IPS DF 6.9 (cell line): ENCODE measurements around the gene KCNIP1.

ENCODE experiments used
- DNase-seq: peaks from one replicate; pipeline ENCODE4 v3.0.0-alpha.2; 2013; ENCODE audit warnings: low read depth, low spot score
- H3K27ac ChIP-seq: one replicate; pipeline ENCODE4 v1.5.1; 2013; ENCODE audit warnings: low read length, control low read depth
- H3K27me3 ChIP-seq: 2 replicates; pipeline ENCODE4 v1.6.1; 2013; ENCODE audit warnings: mild to moderate bottlenecking, low read length; ENCODE audit not compliant: control insufficient read depth, insufficient read depth
- H3K36me3 ChIP-seq: 2 replicates; pipeline ENCODE4 v1.6.1; 2013; ENCODE audit warnings: low read length; ENCODE audit not compliant: control insufficient read depth, insufficient read depth
- H3K4me1 ChIP-seq: 2 replicates; pipeline ENCODE4 v1.6.1; 2013; ENCODE audit warnings: low read length; ENCODE audit not compliant: control insufficient read depth, insufficient read depth
- H3K4me3 ChIP-seq: 2 replicates; pipeline ENCODE4 v1.5.1; 2013; ENCODE audit warnings: mild to moderate bottlenecking, low read length
- H3K9me3 ChIP-seq: 2 replicates; pipeline ENCODE4 v1.6.1; 2013; ENCODE audit warnings: low read length, inconsistent platforms; ENCODE audit not compliant: control insufficient read depth, insufficient read depth
- WGBS: extraction: QIAGEN DNeasy Blood & Tissue Kit; methylation state at CpG from one replicate; pipeline ENCODE4 v1.1.7; 2013; ENCODE audit warnings: mixed read lengths, missing lambda C conversion rate; ENCODE audit not compliant: insufficient read length, insufficient coverage; 5-methylcytosine and 5-hydroxymethylcytosine counted together

KCNIP1 gene

DNA sequence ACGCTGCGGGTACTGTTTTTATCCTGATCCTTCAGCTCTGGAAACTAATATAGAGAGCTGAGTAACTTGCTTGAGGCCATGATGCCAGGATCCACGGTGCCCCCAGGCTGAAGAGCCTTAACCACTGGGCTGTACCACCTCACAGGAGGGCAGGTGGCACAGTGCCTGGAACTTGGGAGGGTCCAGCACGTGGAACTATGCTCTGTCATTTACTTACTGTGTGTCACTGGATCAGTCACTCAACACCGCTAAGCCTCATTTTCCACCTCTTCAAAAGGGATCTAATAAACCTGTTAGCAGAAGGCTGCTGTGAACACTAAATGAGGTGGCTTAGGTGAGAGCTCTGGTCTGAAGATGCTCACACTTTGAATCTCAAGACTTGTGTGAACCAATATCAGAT, 29.6 kb downstream of the KCNIP1 start:
- Histone ChIP-seq H3K27ac (no peak overlapping the region), H3K4me3 (no peak overlapping the region), H3K4me1 (no peaks in the 10 kb centered on the region; the same call in 1 of the 2 replicates), H3K27me3 (no peaks in the 10 kb centered on the region), H3K9me3 (no peaks in the 10 kb centered on the region), H3K36me3 (no peaks in the 10 kb centered on the region)
- WGBS: no CpG with 5 or more reads among the region's 5 CpGs
- DNase-seq: no peak

DNA sequence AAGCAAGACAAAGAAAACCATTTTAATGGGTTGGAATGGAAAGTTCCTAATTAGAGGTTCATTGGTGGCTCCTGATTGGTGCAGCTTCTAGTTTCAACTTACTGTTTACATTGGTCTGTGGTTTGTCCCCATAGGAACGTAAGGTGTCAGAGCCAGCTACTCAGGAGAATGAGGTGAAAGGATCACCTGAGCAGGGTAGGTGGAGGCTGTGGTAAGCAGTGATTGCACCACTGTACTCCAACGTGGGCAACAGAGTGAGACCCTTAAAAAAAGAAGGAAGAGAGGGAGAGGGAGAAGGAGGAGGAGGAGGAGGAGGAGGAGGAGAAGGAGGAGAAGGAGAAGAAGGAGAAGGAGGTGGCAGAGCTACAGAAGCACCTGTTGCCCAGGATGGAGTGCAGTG, 30.4 kb downstream of the KCNIP1 start:
- no peak overlapping the region for H3K4me3 ChIP-seq
- H3K4me1 ChIP-seq: no peaks in the 10 kb centered on the region; the same call in 1 of the 2 replicates
- WGBS: no CpG with 5 or more reads among the region's 2 CpGs
- no peaks in the 10 kb centered on the region for H3K27me3 ChIP-seq
- DNase-seq: no peak
- no peaks in the 10 kb centered on the region for H3K36me3 ChIP-seq
- no peaks in the 10 kb centered on the region for H3K9me3 ChIP-seq
- H3K27ac ChIP-seq: no peak overlapping the region

DNA sequence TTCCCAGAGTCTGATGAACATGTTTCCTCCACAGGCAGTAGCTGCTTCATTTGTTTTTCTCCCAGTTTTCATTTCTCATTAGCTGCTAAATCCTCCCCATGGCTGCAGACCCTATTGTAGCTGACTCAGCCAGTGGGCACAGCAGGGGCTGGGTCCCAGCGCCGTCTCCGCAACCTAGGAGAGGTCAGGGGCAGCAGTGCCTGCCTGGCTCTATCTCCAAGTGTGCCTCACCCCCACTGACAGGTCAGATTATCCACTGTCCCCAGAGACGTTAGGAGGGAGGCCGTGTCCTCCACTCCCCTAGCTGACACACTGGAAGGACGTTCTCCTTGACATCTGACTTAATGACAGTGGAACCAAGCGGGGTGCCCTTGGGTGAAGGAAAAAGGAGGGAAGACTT, 31.1 kb downstream of the KCNIP1 start:
- Histone ChIP-seq H3K27ac (no peak overlapping the region), H3K27me3 (no peaks in the 10 kb centered on the region), H3K4me3 (no peak overlapping the region), H3K4me1 (no peaks in the 10 kb centered on the region; the same call in 1 of the 2 replicates), H3K36me3 (no peaks in the 10 kb centered on the region), H3K9me3 (no peaks in the 10 kb centered on the region)
- WGBS: no CpG with 5 or more reads among the region's 7 CpGs
- DNase-seq: no peak

DNA sequence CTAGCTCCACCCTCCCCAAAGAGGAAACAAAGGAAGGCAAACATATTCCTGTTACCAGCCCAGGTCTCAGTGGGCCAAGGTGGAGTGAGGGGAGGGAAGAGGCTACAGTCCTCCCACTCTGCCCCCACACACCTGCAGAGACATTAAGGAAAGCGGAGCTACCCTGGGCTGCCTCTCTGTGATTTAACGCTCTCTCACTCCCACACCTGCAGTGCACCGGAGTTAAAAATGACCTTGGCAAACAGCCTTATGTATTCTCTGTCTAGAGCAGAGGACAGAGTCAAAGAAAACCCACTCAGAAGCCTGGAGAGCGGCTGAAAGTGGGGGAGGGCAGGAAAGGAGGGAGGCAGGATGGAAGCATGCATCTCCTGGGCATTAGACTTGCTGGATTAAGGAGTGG, 32.7 kb downstream of the KCNIP1 start:
- Histone ChIP-seq H3K27ac (no peak overlapping the region), H3K36me3 (no peaks in the 10 kb centered on the region), H3K9me3 (no peaks in the 10 kb centered on the region), H3K4me3 (no peak overlapping the region), H3K27me3 (no peaks in the 10 kb centered on the region), H3K4me1 (no peaks in the 10 kb centered on the region; the same call in 1 of the 2 replicates)
- WGBS: no CpG with 5 or more reads among the region's 4 CpGs
- no peak for DNase-seq

DNA sequence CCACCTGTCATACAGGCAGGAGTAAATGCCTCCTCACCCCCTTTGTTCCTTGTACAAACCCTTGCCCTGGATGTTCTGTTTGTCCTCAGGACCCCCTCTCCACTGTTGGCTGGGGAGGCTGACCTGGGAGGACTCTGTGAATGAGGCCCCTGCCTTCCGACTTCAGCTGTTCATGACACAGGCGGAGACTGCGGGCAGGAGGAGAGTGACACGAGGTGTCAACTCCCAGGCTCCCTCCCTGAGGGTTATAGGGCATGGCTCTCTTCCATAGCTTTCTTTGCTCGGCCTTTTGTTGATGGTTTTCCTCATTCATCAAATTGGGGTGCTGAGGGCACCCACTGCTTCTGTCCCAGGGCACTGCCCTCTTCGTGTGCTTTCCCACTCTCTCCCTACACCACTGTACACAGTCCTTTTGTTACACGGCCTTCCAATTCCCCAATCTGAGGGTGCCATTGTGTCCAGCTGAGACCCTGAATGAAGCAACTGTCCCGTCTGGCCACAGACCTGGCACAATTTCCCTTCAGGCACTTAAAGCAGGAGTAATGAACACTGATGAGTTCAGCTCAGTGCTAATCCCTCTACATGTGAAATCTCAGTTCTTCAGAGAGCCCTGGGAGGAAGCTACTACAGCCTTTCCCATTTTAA, 33.8 kb downstream of the KCNIP1 start:
- Histone ChIP-seq H3K9me3 (no peaks in the 10 kb centered on the region), H3K36me3 (no peaks in the 10 kb centered on the region), H3K27ac (no peak overlapping the region), H3K27me3 (no peaks in the 10 kb centered on the region), H3K4me3 (no peak overlapping the region), H3K4me1 (no peaks in the 10 kb centered on the region; the same call in 1 of the 2 replicates)
- DNase-seq: no peak
- WGBS: no CpG with 5 or more reads among the region's 8 CpGs

DNA sequence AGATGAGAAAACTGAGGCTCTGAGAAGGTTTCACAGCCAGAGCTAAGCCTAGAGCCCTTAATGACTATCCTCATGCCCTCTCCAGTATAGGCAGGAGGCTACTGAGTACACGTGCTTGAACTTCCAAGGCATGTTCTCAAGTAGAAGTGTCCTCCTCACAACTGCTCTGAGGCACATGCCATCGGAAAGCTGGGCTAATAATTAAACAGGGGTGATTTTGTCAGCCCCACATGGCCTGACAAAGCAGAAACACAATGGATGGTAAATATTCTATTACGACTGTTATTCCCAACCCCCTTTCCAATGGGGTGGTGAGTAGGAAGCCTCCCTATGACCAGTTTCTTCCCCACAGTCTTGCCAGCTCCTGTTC, 34.3 kb downstream of the KCNIP1 start:
- Histone ChIP-seq H3K27ac (no peak overlapping the region), H3K27me3 (no peaks in the 10 kb centered on the region), H3K4me3 (no peak overlapping the region), H3K36me3 (no peaks in the 10 kb centered on the region), H3K9me3 (no peaks in the 10 kb centered on the region), H3K4me1 (no peaks in the 10 kb centered on the region; the same call in 1 of the 2 replicates)
- DNase-seq: no peak
- no CpG with 5 or more reads among the region's 3 CpGs for WGBS

DNA sequence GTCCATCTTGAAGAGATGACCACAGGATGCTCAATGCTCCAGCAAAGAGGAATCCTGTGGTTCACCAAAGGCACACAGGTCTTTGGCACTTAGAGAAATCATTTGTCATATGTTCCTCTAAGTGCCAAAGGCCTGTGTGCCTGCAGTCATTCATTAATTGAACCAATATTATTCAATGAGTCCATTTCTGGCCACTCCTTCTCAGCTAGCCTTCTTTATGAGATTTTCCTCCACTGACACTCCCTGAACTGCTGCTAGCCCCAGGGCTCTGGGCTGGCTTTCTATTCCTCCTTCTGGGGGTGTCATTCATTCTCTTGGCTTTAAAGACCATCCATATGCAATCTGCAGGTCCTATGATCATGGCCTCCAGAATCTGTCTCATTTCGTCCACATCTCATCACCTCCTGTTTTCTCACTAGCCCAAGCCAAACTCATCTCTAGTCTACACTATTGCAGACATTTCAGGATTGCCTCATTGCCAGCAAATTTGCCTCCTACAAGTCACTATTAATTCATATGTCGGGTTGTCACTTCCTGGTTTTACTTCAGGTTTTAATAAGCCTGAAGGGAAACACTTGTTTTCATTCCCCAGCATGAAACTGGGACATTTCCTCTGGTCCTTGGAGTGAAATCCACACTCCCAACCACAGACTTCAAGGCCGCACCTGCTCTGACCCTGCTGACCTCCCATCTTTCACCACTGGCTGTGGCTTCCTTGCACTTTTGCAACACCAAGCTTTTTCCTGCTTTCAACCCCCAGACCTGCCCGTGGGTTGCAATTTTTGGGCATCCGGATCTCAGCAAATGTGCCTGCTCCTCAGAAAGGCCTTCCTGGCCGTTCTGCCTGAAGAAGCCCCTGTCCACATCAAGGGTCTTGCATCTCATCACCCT, 35.1 kb downstream of the KCNIP1 start:
- no CpG with 5 or more reads among the region's 6 CpGs for WGBS
- DNase-seq: no peak

DNA sequence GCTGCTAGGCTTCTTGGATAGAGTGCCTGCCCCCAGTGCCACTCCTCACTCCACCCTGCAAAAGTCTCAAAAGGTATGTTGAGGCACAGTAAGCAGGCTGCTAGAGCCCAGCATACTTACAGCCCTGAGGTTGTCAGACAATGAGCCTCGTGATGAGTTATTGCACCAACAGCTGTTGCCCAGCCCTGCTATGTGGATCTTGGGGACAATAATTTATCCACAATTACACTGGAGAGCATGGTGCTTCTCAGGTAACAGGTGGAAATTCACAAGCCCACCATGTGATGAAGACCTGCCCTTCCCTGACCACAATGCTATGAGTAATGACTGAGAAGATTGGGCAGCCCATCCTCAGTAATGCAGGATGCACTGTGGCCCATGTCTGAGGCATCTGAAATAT, 36.5 kb downstream of the KCNIP1 start:
- Histone ChIP-seq H3K4me3 (no peak overlapping the region), H3K4me1 (no peaks in the 10 kb centered on the region), H3K9me3 (no peaks in the 10 kb centered on the region), H3K36me3 (no peaks in the 10 kb centered on the region), H3K27me3 (no peaks in the 10 kb centered on the region), H3K27ac (no peak overlapping the region)
- no CpG with 5 or more reads among the region's 1 CpG for WGBS
- DNase-seq: no peak

More for the DNA sequence above, 35.1 kb downstream of the KCNIP1 start:
- Histone ChIP-seq H3K4me1 (no peaks in the 10 kb centered on the region; the same call in 1 of the 2 replicates), H3K27me3 (no peaks in the 10 kb centered on the region), H3K9me3 (no peaks in the 10 kb centered on the region), H3K4me3 (no peak overlapping the region), H3K27ac (no peak overlapping the region), H3K36me3 (no peaks in the 10 kb centered on the region)

DNA sequence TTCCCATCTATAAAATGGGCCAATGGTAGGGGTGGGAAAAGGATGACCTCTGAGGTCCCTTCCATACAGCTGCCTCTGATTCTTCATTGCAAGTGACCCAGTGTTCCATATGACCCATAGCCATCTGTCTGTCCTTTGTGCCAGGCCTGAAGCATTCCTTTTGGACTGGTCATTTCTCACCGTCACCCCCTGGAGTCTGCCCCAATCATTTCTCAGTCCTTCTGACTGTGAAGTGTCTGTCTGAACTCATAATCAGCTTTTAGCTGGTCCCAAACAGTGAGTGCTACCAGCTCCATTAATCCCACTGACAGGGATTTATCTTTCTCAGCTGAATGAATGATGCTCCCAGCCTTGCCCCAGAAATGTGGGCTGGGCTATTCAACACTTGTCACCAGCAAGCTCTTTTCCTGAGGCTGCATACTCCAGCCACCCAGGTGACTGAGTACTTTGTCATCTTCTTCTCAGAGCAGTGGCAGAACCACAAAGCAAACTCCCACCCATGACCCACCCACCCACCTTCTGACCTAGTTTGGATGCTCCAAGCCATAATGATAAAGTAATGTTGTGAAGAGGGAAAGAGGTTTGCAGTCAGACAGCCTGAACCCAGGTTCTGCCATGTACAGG, 37.4 kb downstream of the KCNIP1 start:
- no peak overlapping the region for H3K4me3 ChIP-seq
- H3K9me3 ChIP-seq: no peaks in the 10 kb centered on the region
- H3K4me1 ChIP-seq: no peaks in the 10 kb centered on the region
- no peak for DNase-seq
- no peaks in the 10 kb centered on the region for H3K27me3 ChIP-seq
- no peak overlapping the region for H3K27ac ChIP-seq
- H3K36me3 ChIP-seq: no peaks in the 10 kb centered on the region
- no CpG with 5 or more reads among the region's 1 CpG for WGBS

DNA sequence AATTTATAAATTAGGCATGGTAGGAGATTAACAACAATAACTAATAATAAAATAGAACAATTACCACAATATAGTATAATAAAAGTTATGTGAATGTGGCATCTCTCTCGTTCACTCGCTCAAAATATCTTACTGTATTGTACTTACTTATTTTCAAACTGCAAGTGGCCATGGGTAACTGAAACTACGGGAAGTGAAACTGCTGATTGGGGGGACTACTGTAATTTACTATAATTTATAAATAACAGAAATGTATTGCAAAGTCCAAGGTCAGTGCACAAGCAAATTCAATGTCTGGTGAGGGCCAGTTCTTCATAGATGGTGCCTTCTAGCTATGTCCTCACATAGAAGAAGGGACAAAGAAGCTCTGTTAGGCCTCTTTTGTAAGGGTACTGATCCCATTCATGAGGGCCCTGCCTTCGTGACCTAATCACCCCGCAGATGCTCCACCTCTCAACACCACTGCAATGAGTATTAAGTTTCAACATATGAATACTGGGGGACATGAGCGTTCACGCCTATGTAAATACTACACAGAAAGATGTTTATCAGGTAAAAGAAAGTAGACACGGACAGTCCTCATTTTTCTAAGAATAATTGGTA, 39.0 kb downstream of the KCNIP1 start:
- DNase-seq: no peak
- Histone ChIP-seq H3K4me3 (no peak overlapping the region), H3K36me3 (no peaks in the 10 kb centered on the region), H3K9me3 (no peaks in the 10 kb centered on the region), H3K27me3 (no peaks in the 10 kb centered on the region), H3K27ac (no peak overlapping the region), H3K4me1 (no peaks in the 10 kb centered on the region)
- no CpG with 5 or more reads among the region's 8 CpGs for WGBS
